ENCODE measurements around the gene FCER1A.
"Not testable (repeated sequence)": the region's sequence is repeated elsewhere in the genome, so short reads cannot be mapped to it uniquely, and the experiment has no call there.

FCER1A gene

DNA sequence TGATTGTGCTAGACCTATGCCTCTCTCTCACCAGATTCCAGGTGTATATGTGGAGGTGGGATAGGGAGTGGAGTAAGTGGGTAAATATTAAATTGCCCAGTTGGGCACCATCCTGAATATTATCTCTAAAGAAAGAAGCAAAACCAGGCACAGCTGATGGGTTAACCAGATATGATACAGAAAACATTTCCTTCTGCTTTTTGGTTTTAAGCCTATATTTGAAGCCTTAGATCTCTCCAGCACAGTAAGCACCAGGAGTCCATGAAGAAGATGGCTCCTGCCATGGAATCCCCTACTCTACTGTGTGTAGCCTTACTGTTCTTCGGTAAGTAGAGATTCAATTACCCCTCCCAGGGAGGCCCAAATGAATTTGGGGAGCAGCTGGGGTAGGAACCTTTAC, at the start of gene FCER1A:
Gene FCER1A (plus strand): TSS at position 242 of the 400 bp plus-strand sequence. CDS start 29 bp downstream, at position 271.
- DNase-seq, result no peak

GRCh38 chr1:159261311-159261710, 40.8 kb upstream of the FCER1A start:
- no peak for DNase-seq

DNA sequence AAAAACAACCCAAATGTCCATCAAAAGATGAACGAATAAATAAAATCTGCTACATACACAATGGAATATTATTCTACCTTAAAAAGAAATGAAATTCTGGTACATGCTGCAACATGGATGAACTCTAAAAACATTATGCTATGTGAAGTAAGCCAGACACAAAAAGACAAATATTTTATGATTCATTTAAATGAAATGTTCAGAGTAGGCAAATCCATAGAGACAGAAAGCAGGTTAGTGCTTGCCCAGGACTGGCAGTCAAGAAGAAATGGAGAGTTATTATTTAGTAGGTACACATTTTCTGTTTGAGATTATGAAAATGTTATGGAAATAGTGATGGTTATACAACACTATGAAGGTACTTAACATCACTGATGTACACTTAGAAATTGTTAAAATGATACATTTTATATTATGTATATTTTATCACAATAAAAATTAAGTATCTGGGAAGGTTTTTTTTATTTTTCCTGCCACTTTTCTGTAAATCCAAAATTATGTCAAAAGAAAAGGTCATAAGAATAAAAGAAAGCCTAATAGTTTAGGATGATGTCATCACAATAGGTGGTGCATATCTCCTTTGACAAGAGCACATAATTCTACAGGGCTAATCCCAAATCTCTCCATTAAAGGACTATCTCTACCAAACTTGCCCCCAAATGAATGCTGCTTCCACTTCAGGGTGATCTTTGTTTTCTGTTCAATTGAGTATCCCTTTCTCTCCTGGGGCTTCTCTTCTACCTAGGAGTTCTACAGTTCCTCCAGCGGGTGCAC, 40.2 kb upstream of the FCER1A start:
- no peak for DNase-seq

DNA sequence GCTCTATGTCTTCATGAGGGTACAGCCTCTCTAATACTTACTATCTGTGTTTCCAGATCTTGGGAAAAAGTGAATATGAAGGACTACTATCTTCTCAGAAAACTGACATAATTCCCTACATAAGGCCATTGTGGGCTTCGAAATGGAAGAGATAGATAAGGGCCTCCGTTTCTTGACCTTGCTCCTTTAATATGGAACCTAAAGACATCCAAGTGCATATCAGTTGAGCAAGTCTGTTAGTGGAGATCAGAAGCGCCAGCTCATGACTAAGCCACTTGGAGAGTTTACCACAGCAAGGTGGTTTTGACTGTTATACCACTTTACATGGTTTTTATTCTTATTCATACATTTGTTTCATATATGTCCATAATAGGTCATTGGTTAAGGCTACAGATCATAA, 35.3 kb upstream of the FCER1A start:
- DNase-seq, result no peak

DNA sequence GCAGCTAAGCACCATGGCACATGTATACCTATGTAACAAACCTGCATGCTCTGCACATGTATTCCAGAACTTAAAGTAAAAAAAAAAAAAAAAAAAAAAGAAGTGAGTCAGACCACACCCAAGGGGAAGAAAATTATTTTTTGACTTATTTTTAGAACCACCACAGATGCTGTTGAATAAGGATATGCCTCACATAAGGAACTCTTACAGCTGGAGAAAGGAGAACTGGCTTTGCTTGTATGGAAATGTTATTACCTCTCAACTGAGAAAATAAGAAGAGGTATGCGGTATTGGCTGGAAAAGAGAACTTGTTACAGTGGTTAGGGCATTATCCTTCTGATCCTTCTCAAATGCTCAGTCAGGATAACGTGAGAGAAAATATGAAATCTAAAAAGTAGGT, 27.5 kb upstream of the FCER1A start:
- no peak for DNase-seq

DNA sequence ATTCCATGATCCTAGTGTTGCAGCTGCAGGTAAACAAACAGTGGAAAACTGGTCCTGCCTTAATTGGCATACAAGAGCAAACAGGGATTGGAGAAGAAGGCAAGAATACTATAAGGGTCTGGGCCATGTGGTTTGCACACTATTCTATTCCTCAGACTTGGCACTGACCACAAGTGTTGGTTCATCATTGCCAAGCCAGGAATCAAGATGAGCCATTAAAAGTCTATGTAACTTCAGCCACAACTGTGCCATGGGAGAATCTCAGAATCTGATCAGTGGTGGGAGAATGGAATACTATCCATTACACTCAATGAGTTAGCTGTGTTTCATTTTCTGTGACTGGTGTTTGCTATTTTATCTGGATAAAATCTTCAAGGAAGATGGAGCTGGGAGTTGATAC, 26.2 kb upstream of the FCER1A start:
- DNase-seq, result no peak

- no peak for DNase-seq
These were observed 22.4 kb upstream of the FCER1A start for GRCh38 chr1:159279773-159280172.

DNA sequence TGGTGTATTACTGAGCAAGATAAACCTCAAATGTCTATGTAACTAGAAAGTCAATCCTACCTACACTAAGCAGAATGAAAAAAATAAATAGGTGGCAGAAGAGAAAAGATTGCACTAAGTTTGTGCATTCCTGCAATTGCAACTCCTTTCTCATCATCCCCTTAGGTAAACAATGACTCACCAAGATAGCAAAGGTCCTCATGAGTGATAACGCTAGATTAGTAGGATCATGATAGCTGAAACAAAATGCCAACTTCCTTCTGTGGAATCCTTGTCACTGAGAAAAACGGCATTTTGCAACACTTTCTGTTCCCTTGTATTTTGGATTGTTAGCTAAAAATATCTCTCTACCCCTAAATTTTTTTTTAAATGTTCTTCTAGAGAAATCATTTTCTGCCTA, 20.0 kb upstream of the FCER1A start:
- DNase-seq, result no peak

DNA sequence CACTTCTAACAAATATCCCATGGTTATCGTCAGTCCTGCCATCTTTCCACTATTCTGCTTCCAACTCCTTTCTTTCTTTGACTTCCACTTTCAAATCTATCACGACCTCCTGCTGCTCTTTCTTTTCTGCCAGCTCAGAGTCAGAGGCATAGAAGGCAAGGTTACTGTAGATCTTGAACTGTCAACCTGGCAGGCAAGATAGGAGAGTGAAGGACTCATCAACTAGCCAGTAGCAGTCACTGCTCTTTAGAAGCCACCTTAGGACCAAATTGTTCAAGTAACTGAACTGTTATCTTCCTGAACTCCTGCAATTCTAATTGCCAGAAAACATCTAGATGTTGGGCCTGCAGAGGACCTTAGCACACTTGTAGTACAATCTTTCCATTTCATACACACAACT, 13.1 kb upstream of the FCER1A start:
- DNase-seq, result no peak

DNA sequence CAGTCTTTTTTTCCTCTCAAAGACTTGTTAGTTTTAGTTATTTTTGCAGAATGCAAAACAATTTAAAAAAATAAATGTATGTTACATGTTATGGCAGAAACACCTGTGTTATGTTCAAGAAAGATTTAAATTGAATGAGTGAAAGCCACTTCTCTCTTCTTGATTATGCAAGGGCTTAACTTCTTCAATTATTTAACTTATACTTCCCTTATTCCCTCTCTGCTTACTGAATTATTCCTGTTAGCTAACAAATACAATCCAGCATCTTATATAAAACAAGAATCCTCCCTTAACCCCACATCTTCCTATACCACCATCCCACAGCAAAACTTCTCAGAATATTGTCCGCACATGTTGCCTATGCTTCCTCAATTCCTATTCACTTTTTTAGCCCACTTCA, 10.7 kb upstream of the FCER1A start:
- DNase-seq, result no peak

DNA sequence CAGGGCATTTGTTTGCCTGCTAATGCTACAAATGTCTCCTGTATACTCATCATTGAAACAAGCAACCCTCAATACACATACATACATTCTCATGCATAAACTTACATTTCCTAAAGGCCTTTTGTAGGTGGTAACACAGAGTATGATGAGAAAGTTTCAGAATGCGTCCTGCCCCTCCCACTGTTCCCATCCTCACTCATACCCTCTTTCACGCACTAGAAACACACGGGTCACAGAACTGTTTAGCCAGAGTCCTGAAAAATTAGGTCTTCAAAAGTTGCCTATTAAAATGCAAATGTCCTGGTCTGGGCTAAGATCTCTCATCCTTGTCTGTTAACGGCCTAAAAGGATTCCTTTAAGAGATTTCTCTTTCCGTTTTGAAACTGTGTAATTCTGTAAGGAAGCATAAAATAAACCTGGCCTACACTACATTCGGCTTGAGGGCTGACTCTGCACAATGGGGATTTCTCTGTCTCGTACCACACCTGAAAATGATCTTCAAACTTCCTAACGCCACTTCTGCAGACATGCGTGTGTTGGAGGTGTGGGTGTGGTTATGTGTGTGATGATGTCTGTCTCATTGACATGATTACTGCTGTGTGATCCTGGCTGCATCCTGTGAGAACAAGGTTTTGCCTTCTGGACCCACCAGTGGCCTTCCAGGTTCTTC, 5.3 kb upstream of the FCER1A start:
- no peak for DNase-seq

- DNase-seq, result no peak
These were observed 2.0 kb upstream of the FCER1A start for GRCh38 chr1:159300146-159300545.

GRCh38 chr1:159307346-159308020, 5.3 kb downstream of the FCER1A start:
- no peak for DNase-seq

- no peak for DNase-seq
These were observed 9.5 kb downstream of the FCER1A start for GRCh38 chr1:159311679-159312078.

DNA sequence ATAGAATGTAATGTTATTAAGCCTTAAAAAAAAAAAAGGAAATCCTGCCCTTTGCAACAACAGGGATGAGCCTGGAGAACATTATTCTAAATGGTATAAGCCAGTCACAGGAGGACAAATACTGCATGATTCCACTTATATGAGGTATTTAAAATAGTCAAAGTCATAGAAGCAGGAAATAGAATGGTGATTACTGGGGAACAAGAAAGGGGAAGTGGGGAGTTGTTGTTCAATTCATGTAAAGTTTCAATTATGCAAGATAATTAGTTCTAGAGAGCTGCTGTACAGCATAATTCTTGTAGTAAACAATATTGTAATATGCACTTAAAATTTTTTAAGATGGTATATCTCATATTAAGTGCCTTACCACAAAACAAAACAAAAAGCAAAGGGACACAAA, 13.2 kb downstream of the FCER1A start:
- no peak for DNase-seq

GRCh38 chr1:159318784-159319551, 16.8 kb downstream of the FCER1A start:
- no peak for DNase-seq

DNA sequence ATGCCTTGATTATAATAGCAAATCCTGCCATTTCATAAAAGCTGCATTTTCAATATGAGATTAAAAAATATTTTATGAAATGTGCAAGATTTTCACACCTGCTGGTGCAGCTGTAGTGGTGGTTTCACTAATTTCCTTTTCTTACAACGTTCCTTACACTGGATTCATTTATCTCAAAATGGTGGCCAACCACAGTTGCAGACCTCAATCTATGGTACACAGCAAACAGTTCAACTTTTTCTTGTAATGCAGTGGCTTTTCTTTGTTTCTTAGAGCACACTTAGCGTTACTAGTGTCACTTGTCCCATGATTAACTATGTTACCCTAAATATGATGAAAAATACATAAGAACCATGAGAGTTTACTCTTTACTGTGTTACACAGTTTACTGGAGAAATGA, 32.7 kb downstream of the FCER1A start:
- no peak for DNase-seq

DNA sequence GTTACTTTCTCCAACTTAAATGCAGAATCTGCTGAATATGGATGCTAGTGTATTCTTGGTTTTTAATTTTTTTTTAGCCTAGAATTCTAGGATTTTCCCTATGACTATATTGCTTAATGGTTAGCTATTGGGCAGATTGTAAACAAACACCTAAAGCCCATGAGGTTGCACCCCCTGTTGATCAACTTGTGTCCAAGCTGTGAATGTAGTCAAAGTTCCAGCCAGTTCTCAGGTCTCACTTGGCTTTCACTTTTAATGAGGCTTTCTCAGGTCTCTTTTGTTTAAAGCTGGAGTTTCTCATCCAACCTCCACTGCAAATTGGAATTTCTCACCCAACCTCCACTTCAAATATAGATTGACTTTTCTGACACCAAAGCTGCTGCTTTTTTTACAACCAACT, 35.9 kb downstream of the FCER1A start:
- no peak for DNase-seq

- no peak for DNase-seq
These were observed 37.4 kb downstream of the FCER1A start for GRCh38 chr1:159339536-159339935.

GRCh38 chr1:159341736-159342135, 39.6 kb downstream of the FCER1A start:
- DNase-seq, result no peak

DNA sequence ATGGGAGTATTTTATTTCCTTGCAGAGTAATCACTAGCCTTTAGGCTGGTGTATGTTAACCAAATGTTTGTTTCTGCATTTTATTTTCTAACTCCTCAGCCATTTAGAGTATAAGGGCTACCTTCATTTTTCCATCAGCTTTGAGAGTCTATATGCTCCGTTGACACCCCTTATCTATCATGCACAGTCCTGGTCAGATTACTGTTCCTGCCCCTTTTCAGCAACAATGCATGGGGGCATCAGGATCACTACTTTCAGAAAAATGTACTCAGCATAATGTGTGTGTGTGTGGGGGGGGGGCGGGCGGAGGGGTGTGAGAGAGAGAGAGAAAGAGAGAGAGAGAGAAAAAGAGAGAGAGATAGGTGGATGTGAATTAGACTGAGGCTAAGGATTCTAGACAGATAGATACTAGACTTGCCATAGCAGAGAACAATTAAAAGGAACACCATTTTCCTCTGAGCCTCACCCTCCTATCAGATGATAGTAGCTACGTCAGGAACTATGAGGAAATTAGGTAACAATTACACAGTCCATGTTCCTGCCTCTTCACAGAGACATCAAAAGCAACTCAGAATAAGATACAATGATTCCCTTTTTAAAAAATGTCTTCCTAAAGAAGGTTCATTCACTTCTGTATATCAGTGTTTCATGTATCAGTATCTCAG, 40.8 kb downstream of the FCER1A start:
- no peak for DNase-seq

- not testable (repeated sequence) for DNase-seq
These were observed 47.2 kb downstream of the FCER1A start for GRCh38 chr1:159349374-159349773.

GRCh38 chr1:159352436-159352835, 50.3 kb downstream of the FCER1A start:
- DNase-seq, result no peak
